Smooth muscle cell (in vitro differentiated cells): ENCODE data around the gene LIPM. TPM values are rescaled to one million over a fixed set of nuclear protein-coding genes. Genes with fewer than 3 reads are reported as not detected.

Experiments used
- DNase-seq: peaks from one replicate; lab custom pipeline; 2025; ENCODE audit not compliant: unreplicated experiment; lab: John Stamatoyannopoulos, UW
- H2AFZ ChIP-seq: fragments of 200-600 bp; sonication (generic); 2 replicates; pipeline ENCODE4 v1.6.0; 2016; ENCODE audit warnings: antibody characterized with exemption, low read depth, mild to moderate bottlenecking
- H3F3A ChIP-seq: fragments of 200-600 bp; sonication (generic); 2 replicates; pipeline ENCODE4 v1.6.0; 2017; ENCODE audit warnings: antibody characterized with exemption, low read depth
- H3K27ac ChIP-seq: fragments of 200-600 bp; sonication (generic); 2 replicates; pipeline ENCODE4 v1.5.1; 2016; ENCODE audit warnings: low read depth, mild to moderate bottlenecking
- H3K27me3 ChIP-seq: fragments of 200-600 bp; sonication (generic); 2 replicates; pipeline ENCODE4 v1.6.1; 2016; ENCODE audit warnings: low read depth, mild to moderate bottlenecking
- H3K36me3 ChIP-seq: fragments of 200-600 bp; sonication (generic); 2 replicates; pipeline ENCODE4 v1.5.1; 2016; ENCODE audit warnings: low read depth
- H3K4me1 ChIP-seq: fragments of 200-600 bp; sonication (generic); 2 replicates; pipeline ENCODE4 v1.5.1; 2016; ENCODE audit warnings: low read depth
- H3K4me2 ChIP-seq: fragments of 200-600 bp; sonication (generic); 2 replicates; pipeline ENCODE4 v1.6.0; 2016; ENCODE audit warnings: mild to moderate bottlenecking
- H3K4me3 ChIP-seq: fragments of 200-600 bp; sonication (generic); 2 replicates; pipeline ENCODE4 v1.5.1; 2016; ENCODE audit warnings: mild to moderate bottlenecking
- H3K79me2 ChIP-seq: fragments of 200-600 bp; sonication (generic); 2 replicates; pipeline ENCODE4 v1.6.0; 2016; ENCODE audit warnings: low read depth, mild to moderate bottlenecking
- H3K9ac ChIP-seq: fragments of 200-600 bp; sonication (generic); 2 replicates; pipeline ENCODE4 v1.6.0; 2016; ENCODE audit warnings: low read depth
- H3K9me3 ChIP-seq: fragments of 200-600 bp; sonication (generic); replicated peaks from 2 replicates; pipeline ENCODE4 v1.5.1; 2016; ENCODE audit warnings: low read depth
- H4K20me1 ChIP-seq: fragments of 200-600 bp; sonication (generic); 2 replicates; pipeline ENCODE4 v1.6.0; 2016; ENCODE audit warnings: low read depth
- WGBS: methylation state at CpG from one replicate; pipeline ENCODE4 v1.1.7; 2016; ENCODE audit warnings: low lambda C conversion rate; 5-methylcytosine and 5-hydroxymethylcytosine counted together
- polyA plus RNA-seq: library from polyadenylated mRNA; unstranded; fragments of >200 nt; fragmentation: Nextera tagmentation; extraction: Ambion mirVana; gene quantifications from 2 replicates; pipeline ENCODE4 v1.2.1, GENCODE V29; 2016
- total RNA-seq: library from RNA; depleted of rRNA; stranded (reverse); fragments of >200 nt; gene quantifications from 2 replicates; pipeline ENCODE4 v1.2.3, GENCODE V29; 2014
- TF ChIP-seq, protein P1 (sequence below): fragments of 200-600 bp; sonication (generic); IDR thresholded peaks from 2 replicates; pipeline ENCODE4 v1.5.1; 2017; ENCODE audit warnings: borderline replicate concordance, mild to moderate bottlenecking, antibody characterized with exemption; ENCODE audit not compliant: insufficient read depth, poor library complexity, severe bottlenecking

Gene LIPM
- total RNA-seq (0.67 and 0.85 TPM in 2 replicates), polyA plus RNA-seq (not detected in 2 replicates)

DNA sequence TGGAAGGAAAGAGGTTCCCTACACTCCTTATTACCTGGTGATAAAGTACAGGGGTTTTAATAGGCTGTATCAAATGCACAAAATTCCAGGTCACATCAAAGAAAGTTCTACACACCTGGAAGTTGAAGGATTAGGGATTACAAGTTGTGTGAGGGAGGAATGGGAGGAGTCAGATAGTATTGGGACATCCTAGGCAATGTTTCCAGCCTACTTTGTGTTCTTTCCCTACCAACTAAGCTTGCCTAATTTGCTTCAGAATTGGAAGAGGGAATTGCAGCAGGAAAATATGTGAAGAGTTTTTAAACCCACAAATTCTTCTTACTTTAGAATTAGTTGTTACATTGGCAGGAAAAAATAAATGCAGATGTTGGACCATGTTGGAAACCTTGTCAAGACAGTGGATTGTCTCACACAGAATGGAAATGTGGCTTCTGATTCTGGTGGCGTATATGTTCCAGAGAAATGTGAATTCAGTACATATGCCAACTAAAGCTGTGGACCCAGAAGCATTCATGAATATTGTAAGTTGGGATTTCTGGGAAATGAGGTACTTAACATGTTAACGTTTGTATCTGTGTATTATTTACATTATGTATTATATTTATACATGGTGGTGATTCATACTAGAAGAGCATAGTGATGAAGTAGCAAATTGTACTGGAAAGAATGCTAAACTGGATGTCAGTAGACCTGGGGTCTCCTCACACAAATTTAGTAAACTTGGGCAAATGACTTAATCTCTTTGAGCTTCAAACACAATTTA, at the start of gene LIPM:
Gene LIPM (plus strand): TSS at position 208 of the 763 bp plus-strand sequence. CDS start 167 bp downstream, at position 375.
- H2AFZ ChIP-seq: no peak within 1 kb of the TSS
- H3K27ac ChIP-seq: no peak within 1 kb of the TSS
- no peak for DNase-seq
- no peak within 1 kb of the TSS for H3K9ac ChIP-seq
- WGBS: 76% methylated on average over 2 of the region's 2 CpGs
- TF ChIP-seq, protein P1, sequence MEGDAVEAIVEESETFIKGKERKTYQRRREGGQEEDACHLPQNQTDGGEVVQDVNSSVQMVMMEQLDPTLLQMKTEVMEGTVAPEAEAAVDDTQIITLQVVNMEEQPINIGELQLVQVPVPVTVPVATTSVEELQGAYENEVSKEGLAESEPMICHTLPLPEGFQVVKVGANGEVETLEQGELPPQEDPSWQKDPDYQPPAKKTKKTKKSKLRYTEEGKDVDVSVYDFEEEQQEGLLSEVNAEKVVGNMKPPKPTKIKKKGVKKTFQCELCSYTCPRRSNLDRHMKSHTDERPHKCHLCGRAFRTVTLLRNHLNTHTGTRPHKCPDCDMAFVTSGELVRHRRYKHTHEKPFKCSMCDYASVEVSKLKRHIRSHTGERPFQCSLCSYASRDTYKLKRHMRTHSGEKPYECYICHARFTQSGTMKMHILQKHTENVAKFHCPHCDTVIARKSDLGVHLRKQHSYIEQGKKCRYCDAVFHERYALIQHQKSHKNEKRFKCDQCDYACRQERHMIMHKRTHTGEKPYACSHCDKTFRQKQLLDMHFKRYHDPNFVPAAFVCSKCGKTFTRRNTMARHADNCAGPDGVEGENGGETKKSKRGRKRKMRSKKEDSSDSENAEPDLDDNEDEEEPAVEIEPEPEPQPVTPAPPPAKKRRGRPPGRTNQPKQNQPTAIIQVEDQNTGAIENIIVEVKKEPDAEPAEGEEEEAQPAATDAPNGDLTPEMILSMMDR: no peak
- H3K4me3 ChIP-seq: no peak within 1 kb of the TSS
- no peaks in the 10 kb centered on the region for H3F3A ChIP-seq
- H3K9me3 ChIP-seq: no peaks in the 10 kb centered on the region
- H3K27me3 ChIP-seq: no peaks in the 10 kb centered on the region
- H3K79me2 ChIP-seq: no peaks in the 10 kb centered on the region
- H3K36me3 ChIP-seq: no peaks in the 10 kb centered on the region
- H3K4me2 ChIP-seq: no peak within 1 kb of the TSS
- H4K20me1 ChIP-seq: no peaks in the 10 kb centered on the region
- H3K4me1 ChIP-seq: no peaks in the 10 kb centered on the region

DNA sequence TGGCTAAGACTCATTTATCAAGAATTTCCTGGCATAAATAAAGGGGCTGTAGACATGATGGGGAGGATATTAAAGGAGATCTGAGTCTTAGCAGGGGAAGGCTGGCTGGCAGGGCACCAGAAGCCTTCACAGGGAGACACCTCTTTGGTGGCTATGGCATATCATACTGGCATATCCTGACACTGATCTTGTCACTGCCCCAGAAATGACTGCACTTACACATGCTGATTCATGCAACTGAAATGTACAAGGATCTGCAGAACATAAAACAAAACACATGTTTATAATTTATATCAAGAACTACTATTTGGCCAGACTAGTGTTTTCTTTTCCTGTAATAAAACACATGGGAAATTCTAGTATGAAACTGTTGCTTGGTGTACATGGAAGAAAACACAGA, 48.2 kb upstream of the LIPM start:
- H2AFZ ChIP-seq: no peak overlapping the region
- H3K4me1 ChIP-seq: no peaks in the 10 kb centered on the region
- no peaks in the 10 kb centered on the region for H3K79me2 ChIP-seq
- no peak overlapping the region for H3K27ac ChIP-seq
- no peaks in the 10 kb centered on the region for H3K27me3 ChIP-seq
- H3F3A ChIP-seq: no peaks in the 10 kb centered on the region
- no peak overlapping the region for H3K9ac ChIP-seq
- DNase-seq: no peak
- no peak overlapping the region for H3K4me2 ChIP-seq
- no peaks in the 10 kb centered on the region for H4K20me1 ChIP-seq
- no peaks in the 10 kb centered on the region for H3K9me3 ChIP-seq
- TF ChIP-seq, protein P1: no peak
- no peaks in the 10 kb centered on the region for H3K36me3 ChIP-seq
- no peak overlapping the region for H3K4me3 ChIP-seq

GRCh38 chr10:88755753-88756152, 46.8 kb upstream of the LIPM start:
- H3K9me3 ChIP-seq: no peaks in the 10 kb centered on the region
- TF ChIP-seq, protein P1: no peak
- no peaks in the 10 kb centered on the region for H3K79me2 ChIP-seq
- H3F3A ChIP-seq: no peaks in the 10 kb centered on the region
- 84% methylated on average over 3 of the region's 3 CpGs for WGBS
- H3K9ac ChIP-seq: no peak overlapping the region
- no peaks in the 10 kb centered on the region for H3K36me3 ChIP-seq
- H3K27me3 ChIP-seq: no peaks in the 10 kb centered on the region
- no peak overlapping the region for H3K4me3 ChIP-seq
- no peak overlapping the region for H3K27ac ChIP-seq
- H3K4me1 ChIP-seq: no peaks in the 10 kb centered on the region
- no peaks in the 10 kb centered on the region for H4K20me1 ChIP-seq
- H2AFZ ChIP-seq: no peak overlapping the region
- no peak overlapping the region for H3K4me2 ChIP-seq
- no peak for DNase-seq

DNA sequence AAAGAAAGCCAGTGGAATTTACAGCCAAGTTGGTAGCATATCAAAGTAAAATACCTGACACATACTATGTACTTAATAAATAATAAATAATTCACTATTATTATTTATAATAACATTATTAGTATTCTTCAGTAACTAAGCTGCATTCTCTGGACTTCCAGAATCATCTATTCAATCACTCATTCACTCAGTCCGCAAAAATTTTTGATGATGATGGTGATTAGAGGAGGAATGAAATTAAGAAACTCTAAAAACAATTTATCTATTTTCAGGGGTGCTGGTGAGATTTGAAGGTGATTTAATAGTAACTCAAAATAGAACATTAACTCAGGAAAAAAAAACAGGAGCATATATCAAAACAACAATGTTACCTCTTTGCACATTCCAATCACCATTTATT, 45.9 kb upstream of the LIPM start:
- H3K27ac ChIP-seq: no peak overlapping the region
- H3K9me3 ChIP-seq: no peaks in the 10 kb centered on the region
- 100% methylated on average over 1 of the region's 1 CpG for WGBS
- H4K20me1 ChIP-seq: no peaks in the 10 kb centered on the region
- H3K79me2 ChIP-seq: no peaks in the 10 kb centered on the region
- H3F3A ChIP-seq: no peaks in the 10 kb centered on the region
- no peaks in the 10 kb centered on the region for H3K4me1 ChIP-seq
- TF ChIP-seq, protein P1: no peak
- no peak overlapping the region for H3K9ac ChIP-seq
- no peak overlapping the region for H3K4me3 ChIP-seq
- H3K4me2 ChIP-seq: no peak overlapping the region
- no peak for DNase-seq
- H2AFZ ChIP-seq: no peak overlapping the region
- no peaks in the 10 kb centered on the region for H3K27me3 ChIP-seq
- H3K36me3 ChIP-seq: no peaks in the 10 kb centered on the region
